Type B pancreatic cell (in vitro differentiated cells): Measurements from ENCODE around the gene TRIM39. TPM values are rescaled to one million over a fixed set of nuclear protein-coding genes. Genes with fewer than 3 reads are reported as not detected.

Source experiments
- DNase-seq: peaks from one replicate; pipeline ENCODE4 v3.0.0; 2021; ENCODE audit warnings: mixed read lengths; ENCODE audit not compliant: unreplicated experiment; ENCODE audit errors: extremely low spot score
- H3K27ac Mint-ChIP-seq: 2 replicates; pipeline ENCODE4 v1.8.0; 2021; ENCODE audit warnings: mild to moderate bottlenecking, mixed read lengths
- H3K27me3 Mint-ChIP-seq: 2 replicates; pipeline ENCODE4 v1.8.0; 2021; ENCODE audit warnings: mixed read lengths
- H3K36me3 Mint-ChIP-seq: 2 replicates; pipeline ENCODE4 v1.8.0; 2021; ENCODE audit warnings: mixed read lengths
- H3K4me1 Mint-ChIP-seq: one replicate; pipeline ENCODE4 v1.8.0; 2021; ENCODE audit warnings: mixed read lengths; ENCODE audit not compliant: unreplicated experiment
- H3K4me3 Mint-ChIP-seq: 2 replicates; pipeline ENCODE4 v1.8.0; 2021; ENCODE audit warnings: mild to moderate bottlenecking, mixed read lengths
- H3K9me3 Mint-ChIP-seq: 2 replicates; pipeline ENCODE4 v1.8.0; 2021; ENCODE audit warnings: mixed read lengths
- CTCF ChIP-seq: fragments of 200-600 bp; sonication (generic); conservative IDR thresholded peaks from 2 replicates; pipeline ENCODE4 v1.5.0; 2021; ENCODE audit warnings: antibody characterized with exemption, mild to moderate bottlenecking
- total RNA-seq: library from RNA; stranded (reverse); gene quantifications from 2 replicates; pipeline ENCODE4 v1.2.1, GENCODE V29; 2021; ENCODE audit warnings: low replicate concordance

TRIM39 gene
- total RNA-seq, 1 donor from 2014 or later = 13.7 TPM

- H3K27ac Mint-ChIP-seq = no peak overlapping the region
- H3K4me1 Mint-ChIP-seq = peaks cover 7% of the 10 kb centered on the region
- no peak for DNase-seq
- TF ChIP-seq CTCF = peak; percentile 23
- H3K27me3 Mint-ChIP-seq = peaks cover 3% of the 10 kb centered on the region
- peaks cover 10% of the 10 kb centered on the region for H3K36me3 Mint-ChIP-seq
- no peaks in the 10 kb centered on the region for H3K9me3 Mint-ChIP-seq
- no peak overlapping the region for H3K4me3 Mint-ChIP-seq
These were observed 22.9 kb downstream of the TRIM39 start for GRCh38 chr6:30349421-30350177.

GRCh38 chr6:30350524-30350923 is 23.8 kb downstream of the TRIM39 start:
- peaks cover 3% of the 10 kb centered on the region for H3K27me3 Mint-ChIP-seq
- no peaks in the 10 kb centered on the region for H3K9me3 Mint-ChIP-seq
- DNase-seq = no peak
- no peak overlapping the region for H3K4me3 Mint-ChIP-seq
- no peak overlapping the region for H3K27ac Mint-ChIP-seq
- no peak for TF ChIP-seq CTCF
- peaks cover 7% of the 10 kb centered on the region for H3K4me1 Mint-ChIP-seq
- H3K36me3 Mint-ChIP-seq = peaks cover 10% of the 10 kb centered on the region

GRCh38 chr6:30352550-30352949 is 25.8 kb downstream of the TRIM39 start:
- no peak for TF ChIP-seq CTCF
- H3K4me3 Mint-ChIP-seq = no peak overlapping the region

GRCh38 chr6:30355281-30355680 is 28.6 kb downstream of the TRIM39 start:
- no peaks in the 10 kb centered on the region for H3K9me3 Mint-ChIP-seq
- no peak for TF ChIP-seq CTCF
- no peaks in the 10 kb centered on the region for H3K4me1 Mint-ChIP-seq
- no peak overlapping the region for H3K27ac Mint-ChIP-seq
- no peaks in the 10 kb centered on the region for H3K36me3 Mint-ChIP-seq
- H3K4me3 Mint-ChIP-seq = no peak overlapping the region
- H3K27me3 Mint-ChIP-seq = peaks cover 40% of the 10 kb centered on the region
- no peak for DNase-seq

More at GRCh38 chr6:30352550-30352949, 25.8 kb downstream of the TRIM39 start:
- Mint-ChIP-seq H3K36me3 (no peaks in the 10 kb centered on the region), H3K27ac (no peak overlapping the region), H3K4me1 (no peaks in the 10 kb centered on the region), H3K27me3 (peaks cover 13% of the 10 kb centered on the region), H3K9me3 (no peaks in the 10 kb centered on the region)
- DNase-seq = no peak

GRCh38 chr6:30356536-30356935 is 29.8 kb downstream of the TRIM39 start:
- H3K4me3 Mint-ChIP-seq = no peak overlapping the region
- no peaks in the 10 kb centered on the region for H3K36me3 Mint-ChIP-seq
- H3K9me3 Mint-ChIP-seq = no peaks in the 10 kb centered on the region
- peaks cover 53% of the 10 kb centered on the region for H3K27me3 Mint-ChIP-seq
- H3K4me1 Mint-ChIP-seq = no peaks in the 10 kb centered on the region
- no peak overlapping the region for H3K27ac Mint-ChIP-seq
- no peak for DNase-seq
- TF ChIP-seq CTCF = no peak
